HEK293T (cell line): Measurements from ENCODE around the gene MGST2.

Source experiments
- ARNT ChIP-seq: fragments of 450-650 bp; IDR thresholded peaks from 2 replicates; pipeline ENCODE4 v1.6.1; 2017; ENCODE audit warnings: mild to moderate bottlenecking
- BHLHE40 ChIP-seq: fragments of 450-650 bp; IDR thresholded peaks from 2 replicates; pipeline ENCODE4 v1.6.1; 2016; ENCODE audit warnings: mild to moderate bottlenecking, moderate library complexity, borderline replicate concordance
- ELF4 ChIP-seq: fragments of 450-650 bp; IDR thresholded peaks from 2 replicates; pipeline ENCODE4 v1.6.1; 2017; ENCODE audit warnings: antibody characterized with exemption
- FOXA1 ChIP-seq: fragments of 450-650 bp; IDR thresholded peaks from 2 replicates; pipeline ENCODE4 v1.6.1; 2016; ENCODE audit warnings: mild to moderate bottlenecking
- FOXM1 ChIP-seq: fragments of 450-650 bp; IDR thresholded peaks from 2 replicates; pipeline ENCODE4 v1.6.1; 2017; ENCODE audit warnings: mild to moderate bottlenecking, borderline replicate concordance
- HDGF ChIP-seq: fragments of 450-650 bp; IDR thresholded peaks from 2 replicates; pipeline ENCODE4 v1.6.1; 2017; ENCODE audit warnings: antibody characterized with exemption, borderline replicate concordance
- L3MBTL2 ChIP-seq: fragments of 450-650 bp; conservative IDR thresholded peaks from 2 replicates; pipeline ENCODE4 v1.6.1; 2016; ENCODE audit warnings: mild to moderate bottlenecking
- NFRKB ChIP-seq: fragments of 450-650 bp; IDR thresholded peaks from 2 replicates; pipeline ENCODE4 v1.6.1; 2016; ENCODE audit warnings: mild to moderate bottlenecking, moderate library complexity
- SP1 ChIP-seq: fragments of 450-650 bp; IDR thresholded peaks from 2 replicates; pipeline ENCODE4 v1.6.1; 2017
- ZNF384 ChIP-seq: fragments of 450-650 bp; IDR thresholded peaks from 2 replicates; pipeline ENCODE4 v1.6.1; 2016

DNA sequence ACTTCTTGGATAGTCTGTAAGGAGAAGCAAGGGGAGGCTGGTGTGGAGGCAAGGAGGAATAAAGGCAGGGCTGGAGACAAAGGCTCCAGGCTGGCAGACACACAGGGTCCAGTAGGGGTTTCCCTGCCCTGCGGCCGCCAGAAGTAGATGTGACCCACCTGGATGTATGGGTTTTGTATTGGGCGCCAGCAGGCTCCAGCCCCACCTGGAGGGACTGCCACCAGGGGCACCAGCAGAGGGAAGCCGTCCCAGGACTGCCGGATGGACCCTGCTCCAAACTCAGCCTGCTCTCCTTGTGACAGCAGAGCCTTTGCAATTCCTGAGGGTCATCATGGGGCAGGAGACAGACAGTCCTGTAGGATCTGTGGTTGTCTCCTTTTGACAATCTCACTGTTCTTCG is 52.7 kb downstream of the MGST2 start:
- no peak for TF ChIP-seq ELF4
- TF ChIP-seq FOXM1, result no peak
- no peak for TF ChIP-seq ZNF384
- TF ChIP-seq BHLHE40, result no peak
- no peak for TF ChIP-seq FOXA1
- TF ChIP-seq ARNT, result no peak
- TF ChIP-seq L3MBTL2, result no peak
- no peak for TF ChIP-seq HDGF
- no peak for TF ChIP-seq SP1
- no peak for TF ChIP-seq NFRKB
